GDM1 (cell line): ENCODE measurements around the gene KHDC1L.
A peak's percentile ranks its signal among the peaks of the same experiment; 100 is the strongest.
"Not testable (repeated sequence)": the region's sequence is repeated elsewhere in the genome, so short reads cannot be mapped to it uniquely, and the experiment has no call there.

Experiments used
- DNase-seq: peaks from one replicate; lab custom pipeline; 2025; lab: John Stamatoyannopoulos, UW

Gene KHDC1L

DNA sequence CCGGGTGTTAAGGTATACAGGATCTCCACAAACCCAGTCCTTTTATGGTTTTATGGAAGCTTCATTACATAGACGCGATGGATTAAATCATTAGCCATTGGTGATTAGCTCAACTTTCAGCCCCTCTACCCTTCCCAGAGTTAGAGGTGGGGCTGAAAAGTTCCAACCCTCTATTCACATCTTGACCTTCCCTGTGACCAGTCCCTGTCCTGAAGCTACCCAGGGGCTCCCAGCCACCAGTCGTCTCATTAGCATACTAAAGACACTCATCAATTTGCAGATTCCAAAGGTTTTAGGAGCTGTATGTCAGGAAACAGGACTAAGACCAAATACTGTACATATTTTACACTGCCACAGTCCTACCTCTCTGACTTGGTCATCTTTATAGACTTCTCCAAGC lies 21.0 kb downstream of the KHDC1L start:
- DNase-seq, result no peak

DNA sequence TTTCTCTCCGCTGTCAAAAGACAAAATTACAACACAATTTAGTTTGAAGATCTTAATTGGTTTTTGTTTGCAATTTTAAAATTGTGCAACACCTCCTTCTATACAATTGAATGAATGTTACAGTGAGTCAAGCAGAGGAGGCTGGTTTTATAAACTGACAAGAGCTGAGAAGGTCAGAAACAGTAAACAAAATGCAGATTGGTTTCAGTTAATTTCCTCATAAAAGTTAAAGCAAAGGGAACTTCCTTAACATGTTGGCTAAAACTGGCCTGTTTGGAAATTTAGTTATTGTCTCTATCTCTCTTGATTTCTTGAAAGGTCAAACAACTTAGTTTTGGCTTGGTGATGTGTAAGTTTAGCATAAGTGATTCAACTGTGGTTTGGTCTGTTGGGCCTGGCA lies 22.2 kb downstream of the KHDC1L start:
- DNase-seq, result no peak

DNA sequence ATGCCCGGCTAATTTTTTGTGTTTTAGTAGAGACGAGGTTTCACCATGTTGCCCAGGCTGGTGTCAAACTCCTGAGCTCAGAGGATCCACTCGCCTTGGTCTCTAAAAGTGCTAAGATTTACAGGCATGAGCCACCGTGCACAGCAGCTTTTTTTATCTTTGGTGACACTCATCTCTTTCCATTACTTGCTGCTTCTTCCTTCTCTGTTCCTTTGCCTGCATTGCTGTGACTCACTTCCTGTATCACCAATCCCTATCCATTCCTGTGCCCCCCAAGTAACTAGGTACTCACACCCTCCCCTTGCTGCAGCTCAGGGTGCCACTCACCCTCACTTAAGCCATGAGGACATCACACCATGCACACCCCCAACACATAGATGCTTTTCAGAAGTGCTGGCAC lies 24.6 kb downstream of the KHDC1L start:
- no peak for DNase-seq

- DNase-seq, result no peak
Measured at GRCh38 chr6:73200247-73200646, 25.0 kb downstream of the KHDC1L start.

DNA sequence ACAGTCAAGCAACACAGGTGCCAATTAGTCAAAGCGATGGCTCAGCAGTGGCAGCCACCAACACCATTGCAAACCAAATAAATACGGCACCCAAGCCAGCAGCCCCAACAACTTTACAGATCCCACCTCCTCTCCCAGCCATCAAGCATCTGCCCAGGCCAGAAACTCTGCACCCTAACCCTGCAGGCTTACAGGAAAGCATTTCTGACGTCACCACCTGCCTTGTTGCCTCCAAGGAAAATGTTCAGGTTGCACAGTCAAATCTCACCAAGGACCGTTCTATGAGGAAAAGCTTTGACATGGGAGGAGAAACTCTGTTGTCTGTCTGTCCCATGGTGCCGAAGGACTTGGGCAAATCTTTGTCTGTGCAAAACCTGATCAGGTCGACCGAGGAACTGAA lies 30.6 kb downstream of the KHDC1L start:
- no peak for DNase-seq

GRCh38 chr6:73193302-73193701 lies 32.0 kb downstream of the KHDC1L start:
- not testable (repeated sequence) for DNase-seq

- DNase-seq, result no peak
Measured at GRCh38 chr6:73182021-73182607, 43.2 kb downstream of the KHDC1L start.

DNA sequence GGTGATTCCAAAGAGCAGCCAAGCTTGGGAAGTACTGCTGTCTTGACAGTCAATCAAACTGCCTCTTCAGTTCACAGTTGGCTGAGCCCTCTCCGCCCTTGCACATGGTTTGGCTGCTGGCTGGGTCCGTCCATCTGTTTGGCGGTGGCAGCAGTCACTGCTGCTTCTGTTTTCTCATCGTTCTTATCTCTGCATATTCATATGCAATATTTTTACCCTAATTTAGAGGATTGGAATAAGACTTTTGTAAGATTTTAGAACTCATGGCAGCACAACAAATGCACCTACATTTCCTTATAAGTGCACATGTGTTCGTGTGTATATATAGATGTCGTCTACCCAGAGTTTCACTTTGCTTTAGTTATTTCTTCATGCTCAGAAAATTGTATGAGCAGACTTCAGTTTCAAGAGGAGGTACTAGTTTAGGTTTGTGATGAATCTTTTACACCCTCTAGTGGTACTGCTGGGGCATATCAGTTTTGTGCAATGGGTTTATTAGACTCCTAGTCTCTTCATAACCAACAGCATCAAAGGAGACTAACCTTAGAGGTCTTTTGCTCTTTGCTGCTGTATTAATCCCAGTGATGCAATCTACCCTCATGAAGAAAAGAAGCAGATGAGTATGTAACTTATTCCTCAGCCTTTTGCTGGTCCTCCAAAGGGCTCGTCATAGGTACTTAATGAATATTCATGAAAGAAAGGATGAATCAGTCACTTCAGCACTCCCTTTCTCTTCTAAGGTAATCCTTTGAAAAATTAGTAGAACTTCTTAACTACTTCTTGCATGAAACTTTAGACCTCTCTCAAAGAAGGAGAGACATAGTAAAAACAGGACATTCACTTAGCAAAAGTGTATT lies 44.3 kb downstream of the KHDC1L start:
- DNase-seq, result peak; percentile 2

DNA sequence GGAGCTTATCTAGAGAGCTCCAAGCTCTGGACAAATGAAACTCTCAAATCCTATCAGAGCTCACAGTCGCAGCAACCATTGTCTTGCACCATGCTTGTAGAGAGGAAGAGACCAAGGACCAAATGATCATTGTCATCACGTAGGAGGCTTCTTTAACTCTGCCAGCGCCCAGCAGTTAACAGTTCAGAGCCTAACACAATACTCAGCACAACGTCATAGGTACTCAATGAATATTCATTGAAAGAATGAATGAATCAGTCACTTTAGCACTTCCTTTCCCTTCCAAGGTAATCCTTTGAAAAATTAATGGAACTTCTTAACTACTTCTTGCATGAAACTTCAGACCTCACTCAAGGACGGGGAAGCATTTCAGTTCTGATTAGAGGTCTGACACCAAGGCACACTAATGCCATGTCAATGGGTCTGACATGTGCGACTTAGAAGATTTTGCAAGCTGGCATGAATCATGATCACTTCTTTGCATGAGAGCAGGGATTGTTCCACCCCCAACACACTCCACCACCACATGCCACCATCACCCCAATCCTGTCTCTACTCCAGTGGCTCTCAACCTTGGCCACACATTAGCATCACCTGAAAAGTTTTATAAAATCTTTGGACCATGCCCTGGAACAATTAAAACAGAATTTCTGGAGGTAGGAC lies 45.1 kb downstream of the KHDC1L start:
- no peak for DNase-seq

GRCh38 chr6:73177221-73177944 lies 47.9 kb downstream of the KHDC1L start:
- no peak for DNase-seq

- no peak for DNase-seq
Measured at GRCh38 chr6:73176057-73176456, 49.2 kb downstream of the KHDC1L start.

GRCh38 chr6:73174646-73175045 lies 50.6 kb downstream of the KHDC1L start:
- DNase-seq, result no peak
